HuH-7.5 (cell line): ENCODE results near the gene RBM4.
"Not testable (repeated sequence)": the region's sequence is repeated elsewhere in the genome, so short reads cannot be mapped to it uniquely, and the experiment has no call there.

ENCODE experiments used
- DNase-seq: peaks from one replicate; pipeline ENCODE4 v3.0.0; 2011; ENCODE audit warnings: low spot score

Gene RBM4

DNA sequence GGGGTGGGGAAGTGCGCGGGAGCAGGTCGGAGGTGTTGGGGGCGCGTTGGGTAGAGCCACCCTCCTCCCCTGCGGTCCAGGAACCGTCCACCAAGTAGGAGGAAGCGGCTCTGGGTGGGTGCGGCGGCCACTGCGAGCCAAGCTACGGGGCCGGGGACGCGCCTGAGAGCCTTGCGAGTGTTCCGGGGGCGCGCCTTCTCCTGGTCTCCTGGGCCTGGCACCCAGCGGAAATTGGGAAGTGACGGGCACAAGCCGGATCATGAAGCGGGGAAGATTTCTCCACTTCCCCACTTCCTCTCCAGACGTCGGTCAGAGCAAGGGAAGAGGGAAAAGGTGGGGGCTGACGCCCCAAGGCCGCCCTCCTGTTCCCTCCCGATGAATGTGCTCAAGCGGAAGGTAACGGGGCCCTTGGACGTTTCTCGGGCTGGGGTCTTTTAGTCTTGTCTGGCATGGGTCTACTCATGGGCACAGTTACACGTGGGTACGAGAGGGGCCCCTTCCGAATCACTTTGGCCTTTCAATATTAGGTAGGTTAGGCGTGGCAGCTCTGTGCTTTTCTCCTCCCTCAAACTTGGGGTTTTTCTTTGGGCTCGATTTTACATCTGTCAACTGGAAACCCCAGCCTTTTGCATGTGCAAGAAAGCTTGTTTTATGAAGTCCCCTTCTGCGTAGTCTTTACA lies 21.2 kb upstream of the RBM4 start:
- DNase-seq = no peak

DNA sequence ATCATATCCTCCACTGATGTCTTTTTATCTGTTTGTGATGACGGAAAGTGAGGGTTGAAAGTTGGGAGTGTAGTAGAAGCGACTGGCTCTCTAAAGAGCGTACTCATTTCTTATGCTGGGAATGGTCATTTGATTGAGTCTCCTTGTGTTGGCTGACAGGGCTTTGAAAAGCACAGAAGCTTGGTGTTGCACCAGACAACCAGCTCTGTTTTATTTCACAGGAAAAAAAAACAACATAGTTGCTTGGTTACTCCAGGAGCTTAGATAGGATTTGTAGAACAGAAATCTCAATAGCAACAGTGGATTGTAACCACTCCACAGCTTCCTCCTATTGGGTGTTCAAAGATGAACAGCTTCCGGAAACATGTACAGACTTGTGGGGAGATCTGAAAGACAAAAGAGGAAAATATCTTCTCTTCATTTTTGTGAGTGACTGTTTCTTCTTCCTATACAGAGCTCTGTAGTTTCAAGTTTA lies 19.4 kb upstream of the RBM4 start:
- no peak for DNase-seq

DNA sequence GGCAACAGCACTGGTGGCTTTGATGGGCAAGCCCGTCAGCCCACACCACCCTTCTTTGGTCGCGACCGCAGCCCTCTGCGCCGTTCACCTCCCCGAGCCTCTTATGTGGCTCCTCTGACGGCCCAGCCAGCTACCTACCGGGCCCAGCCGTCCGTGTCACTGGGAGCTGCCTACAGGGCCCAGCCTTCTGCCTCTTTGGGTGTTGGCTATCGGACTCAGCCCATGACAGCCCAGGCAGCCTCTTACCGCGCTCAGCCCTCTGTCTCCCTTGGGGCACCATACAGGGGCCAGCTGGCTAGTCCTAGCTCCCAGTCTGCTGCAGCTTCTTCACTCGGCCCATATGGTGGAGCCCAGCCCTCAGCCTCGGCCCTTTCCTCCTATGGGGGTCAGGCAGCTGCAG lies 14.1 kb upstream of the RBM4 start:
- no peak for DNase-seq

DNA sequence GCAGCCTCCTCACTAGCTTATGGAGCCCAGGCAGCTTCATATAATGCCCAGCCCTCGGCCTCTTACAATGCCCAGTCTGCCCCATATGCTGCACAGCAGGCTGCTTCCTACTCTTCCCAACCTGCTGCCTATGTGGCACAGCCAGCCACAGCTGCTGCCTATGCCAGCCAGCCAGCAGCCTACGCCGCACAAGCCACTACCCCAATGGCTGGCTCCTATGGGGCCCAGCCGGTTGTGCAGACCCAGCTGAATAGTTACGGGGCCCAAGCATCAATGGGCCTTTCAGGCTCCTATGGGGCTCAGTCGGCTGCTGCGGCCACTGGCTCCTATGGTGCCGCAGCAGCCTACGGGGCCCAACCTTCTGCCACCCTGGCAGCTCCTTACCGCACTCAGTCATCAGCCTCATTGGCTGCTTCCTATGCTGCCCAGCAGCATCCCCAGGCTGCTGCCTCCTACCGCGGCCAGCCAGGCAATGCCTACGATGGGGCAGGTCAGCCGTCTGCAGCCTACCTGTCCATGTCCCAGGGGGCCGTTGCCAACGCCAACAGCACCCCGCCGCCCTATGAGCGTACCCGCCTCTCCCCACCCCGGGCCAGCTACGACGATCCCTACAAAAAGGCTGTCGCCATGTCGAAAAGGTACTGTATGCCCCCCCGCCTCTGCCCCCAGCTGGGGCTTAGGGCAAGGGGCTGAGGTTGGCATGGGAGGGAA lies 13.3 kb upstream of the RBM4 start:
- no peak for DNase-seq

DNA sequence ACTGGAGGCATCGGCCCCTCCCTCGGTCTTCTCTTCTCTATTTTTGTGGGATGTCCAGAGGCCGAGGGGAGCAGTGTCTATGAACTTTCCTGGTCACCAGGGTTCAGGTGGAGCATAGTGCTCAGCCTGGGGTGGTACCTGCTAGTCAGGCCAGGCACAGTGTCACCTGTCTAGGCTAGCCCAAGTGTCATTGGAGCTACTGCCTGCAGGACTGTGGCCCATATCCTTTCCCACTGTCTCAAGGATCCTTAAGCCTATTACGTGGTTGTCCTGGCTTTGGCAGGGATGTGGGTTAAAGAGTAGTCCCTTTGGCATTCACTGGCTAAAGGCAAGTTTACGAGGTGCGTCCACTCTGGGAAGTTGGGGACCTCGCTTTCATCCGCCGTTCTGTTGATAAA lies 12.8 kb upstream of the RBM4 start:
- no peak for DNase-seq

DNA sequence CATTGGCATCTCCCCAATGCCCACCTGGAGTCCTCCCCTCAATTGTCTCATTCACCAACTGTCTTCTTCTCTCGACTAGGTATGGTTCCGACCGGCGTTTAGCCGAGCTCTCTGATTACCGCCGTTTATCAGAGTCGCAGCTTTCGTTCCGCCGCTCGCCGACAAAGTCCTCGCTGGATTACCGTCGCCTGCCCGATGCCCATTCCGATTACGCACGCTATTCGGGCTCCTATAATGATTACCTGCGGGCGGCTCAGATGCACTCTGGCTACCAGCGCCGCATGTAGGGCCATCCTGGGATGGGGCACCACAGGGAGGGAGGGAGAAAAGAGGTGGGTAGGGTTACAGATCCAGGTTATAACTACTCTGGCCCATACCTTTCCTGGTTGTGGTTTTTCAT lies 12.1 kb upstream of the RBM4 start:
- DNase-seq = no peak

DNA sequence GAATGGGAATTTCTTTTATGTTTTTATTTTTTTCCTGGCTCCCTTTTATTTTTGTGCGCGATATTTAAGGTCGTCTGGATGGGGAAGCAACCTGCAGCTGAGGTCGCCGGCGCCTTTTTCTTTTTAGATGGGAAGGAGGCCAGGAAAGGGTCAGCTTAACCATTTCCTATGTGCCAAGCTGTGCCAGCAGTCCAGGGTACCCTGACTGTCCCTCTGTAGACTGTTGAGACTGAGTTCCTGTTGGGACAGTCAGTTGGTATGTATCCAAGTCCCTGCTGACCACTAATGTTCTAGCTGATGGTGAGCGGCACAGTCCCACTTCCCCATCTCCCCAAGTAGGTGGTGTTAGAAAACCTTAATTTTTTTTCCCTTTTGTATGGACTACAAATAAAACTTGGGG lies 11.6 kb upstream of the RBM4 start:
- no peak for DNase-seq

DNA sequence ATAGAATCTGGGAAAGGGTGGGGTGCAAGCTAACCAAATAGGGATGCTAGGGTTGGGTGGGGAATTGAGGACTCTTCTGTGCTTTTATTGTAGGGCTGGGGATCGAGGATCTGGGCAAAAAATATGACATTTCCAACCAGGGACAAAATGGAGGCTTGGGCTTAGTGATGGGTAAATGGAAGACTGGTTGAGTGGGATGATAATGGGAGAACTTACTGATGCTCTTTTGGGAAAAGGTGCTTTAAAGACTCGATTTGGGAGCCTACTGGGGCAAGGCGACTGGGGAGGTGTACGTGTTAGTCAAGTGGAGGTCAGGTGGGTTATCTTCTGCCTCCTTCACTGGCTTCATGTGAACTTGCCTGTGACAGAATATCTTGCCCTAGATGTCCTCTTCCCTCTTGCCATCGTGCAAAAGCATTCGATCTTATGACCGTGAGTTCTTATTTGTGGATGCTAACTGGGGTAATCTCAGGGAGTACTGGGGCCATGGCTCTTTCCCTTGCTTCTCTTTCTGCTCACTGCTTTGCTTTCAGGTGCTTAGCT lies 10.4 kb upstream of the RBM4 start:
- no peak for DNase-seq

DNA sequence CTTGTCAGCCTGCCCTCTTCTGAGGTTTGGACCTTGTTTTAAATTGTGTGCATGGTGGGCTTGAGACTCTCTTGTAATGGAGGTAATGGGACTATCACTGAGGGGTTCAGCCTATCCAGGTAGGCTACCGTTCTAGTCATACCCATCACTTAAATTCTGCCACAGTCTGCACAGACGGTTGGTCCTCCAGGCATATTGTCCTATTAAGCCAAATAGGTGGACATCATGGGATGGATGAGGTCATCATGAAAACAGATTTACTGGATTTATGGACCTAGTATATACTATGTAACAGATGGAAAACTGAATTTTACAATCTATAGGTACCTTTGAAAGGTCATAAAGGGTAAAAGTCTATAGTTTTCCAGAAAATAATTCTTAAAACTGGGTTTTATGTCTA lies 9.1 kb upstream of the RBM4 start:
- DNase-seq = no peak

DNA sequence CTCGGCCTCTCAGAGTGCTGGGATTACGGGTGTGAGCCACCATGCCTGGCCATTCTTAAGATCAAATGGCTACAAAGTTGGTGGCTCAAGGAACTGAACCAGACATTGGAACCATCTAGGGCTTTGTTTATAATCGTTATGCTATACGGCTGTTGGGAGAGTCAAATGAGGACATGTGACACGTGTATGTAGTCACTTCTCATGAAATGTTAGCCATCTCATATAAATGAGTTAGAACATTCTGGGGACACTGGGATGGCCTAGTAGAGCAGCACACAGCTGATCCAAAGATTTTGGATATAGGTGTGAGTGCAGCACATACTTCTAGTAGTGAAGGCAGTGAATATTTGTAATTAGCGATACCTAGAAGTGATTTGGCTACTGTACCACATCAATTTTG lies 6.6 kb upstream of the RBM4 start:
- no peak for DNase-seq

DNA sequence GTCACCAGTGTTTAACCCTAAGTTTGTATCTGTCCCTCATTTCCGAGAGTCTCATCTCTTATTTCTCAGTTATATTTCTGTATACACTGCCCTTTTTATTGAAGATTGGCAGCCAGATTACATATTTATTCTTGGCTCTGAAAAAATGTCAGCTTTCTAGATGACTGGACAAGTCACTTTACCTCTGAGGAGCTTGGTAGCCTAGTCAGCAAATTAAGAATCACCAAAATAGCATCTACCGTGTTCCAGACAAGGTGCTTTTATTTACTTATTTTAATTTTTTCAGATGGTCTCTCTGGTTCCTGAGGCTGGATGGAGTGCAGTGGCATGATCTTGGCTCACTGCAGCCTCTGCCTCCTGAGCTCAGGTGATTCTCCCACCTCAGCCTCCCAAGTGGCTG lies 5.6 kb upstream of the RBM4 start:
- DNase-seq = no peak

DNA sequence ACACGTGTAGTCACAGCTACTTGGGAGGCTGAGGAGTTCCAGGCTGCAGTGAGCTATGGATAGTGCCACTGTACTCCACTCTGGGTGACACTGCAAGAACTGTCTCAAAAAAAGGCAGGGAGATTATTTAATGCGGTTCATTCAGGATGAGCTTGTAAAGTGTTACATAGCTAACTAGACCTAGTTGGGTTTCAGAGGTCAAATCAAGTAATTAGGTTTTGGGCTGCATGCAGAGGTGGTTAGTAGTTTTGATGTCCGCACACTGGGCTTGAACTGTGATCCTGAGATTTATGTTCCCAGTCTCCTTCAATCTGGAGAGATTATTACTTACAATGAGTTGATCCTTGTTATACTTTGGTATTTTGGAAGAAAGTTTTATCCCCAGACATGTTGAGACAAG lies 2.1 kb upstream of the RBM4 start:
- no peak for DNase-seq

DNA sequence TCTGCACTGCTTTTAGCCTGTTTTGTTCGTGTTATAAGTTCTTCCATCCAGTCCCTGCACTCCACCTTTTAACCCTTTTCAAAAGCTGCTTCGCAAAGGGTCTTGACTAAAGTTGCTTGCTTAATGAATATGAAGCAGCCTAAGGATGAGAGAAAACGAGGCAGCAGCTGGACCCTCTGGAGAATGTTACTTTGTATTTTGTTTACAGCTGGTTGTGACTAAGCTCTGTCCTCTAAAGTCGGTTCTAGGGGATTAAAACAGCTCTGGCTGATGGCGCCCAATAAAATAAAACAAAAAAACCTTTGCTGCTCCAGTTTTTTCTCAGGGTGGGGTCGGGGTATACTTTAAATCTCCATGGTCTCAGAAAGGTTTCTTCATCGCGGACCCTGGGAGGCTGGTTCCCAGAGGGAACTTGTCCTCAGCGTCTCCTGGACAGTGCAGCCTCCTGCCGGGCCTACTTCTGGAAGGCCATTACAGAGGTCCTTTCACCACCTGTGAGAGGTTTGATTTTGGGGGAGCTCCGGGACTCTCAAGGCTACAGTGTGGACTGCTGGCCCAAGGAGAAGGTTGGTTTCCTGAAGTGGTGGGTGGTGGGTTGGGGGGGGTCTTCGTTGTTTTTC lies 836 bp upstream of the RBM4 start:
- no peak for DNase-seq

DNA sequence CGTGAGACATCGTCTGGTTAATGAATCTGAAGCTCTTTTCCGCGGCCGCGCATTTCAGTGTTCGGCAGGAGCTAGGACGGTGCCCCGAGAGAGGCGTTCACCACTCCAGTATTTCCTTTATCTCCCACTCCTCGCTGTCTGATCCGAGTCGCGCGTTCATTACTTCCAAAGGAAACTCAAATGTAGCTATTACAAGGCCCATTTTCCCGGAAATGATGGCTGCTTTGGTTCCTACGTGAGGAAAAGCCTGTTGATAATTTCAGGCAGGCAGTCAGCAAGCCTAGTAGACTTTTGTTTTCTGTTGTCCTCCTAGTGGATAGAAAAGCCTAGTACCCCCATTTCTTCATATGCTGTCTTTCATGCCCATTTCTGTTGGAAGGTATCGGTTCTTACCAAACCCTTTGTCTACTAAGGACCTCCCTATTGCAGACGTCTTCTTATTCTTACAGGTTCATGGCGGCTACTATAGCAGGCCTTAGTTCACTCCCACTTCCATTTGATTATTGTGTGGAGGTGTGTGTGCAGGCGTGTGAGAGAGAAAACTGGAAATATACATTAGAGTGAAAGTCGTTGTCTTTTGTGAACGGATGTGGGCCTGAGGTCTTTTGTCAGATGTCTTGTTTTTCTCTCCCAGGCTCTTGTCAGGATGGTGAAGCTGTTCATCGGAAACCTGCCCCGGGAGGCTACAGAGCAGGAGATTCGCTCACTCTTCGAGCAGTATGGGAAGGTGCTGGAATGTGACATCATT lies 737 bp downstream of the RBM4 start:
- DNase-seq = no peak

DNA sequence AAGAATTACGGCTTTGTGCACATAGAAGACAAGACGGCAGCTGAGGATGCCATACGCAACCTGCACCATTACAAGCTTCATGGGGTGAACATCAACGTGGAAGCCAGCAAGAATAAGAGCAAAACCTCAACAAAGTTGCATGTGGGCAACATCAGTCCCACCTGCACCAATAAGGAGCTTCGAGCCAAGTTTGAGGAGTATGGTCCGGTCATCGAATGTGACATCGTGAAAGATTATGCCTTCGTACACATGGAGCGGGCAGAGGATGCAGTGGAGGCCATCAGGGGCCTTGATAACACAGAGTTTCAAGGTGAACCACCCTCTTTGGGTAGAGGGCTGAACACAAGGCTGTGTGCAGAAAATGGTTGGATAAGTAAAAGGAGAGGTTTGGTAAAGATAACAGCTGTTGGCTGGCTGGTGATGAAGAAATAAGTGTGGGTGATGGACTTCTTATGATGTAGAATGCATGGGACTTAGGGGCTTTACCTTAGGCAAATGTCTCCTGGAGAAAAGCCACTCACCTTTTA lies 1.4 kb downstream of the RBM4 start:
- not testable (repeated sequence) for DNase-seq

DNA sequence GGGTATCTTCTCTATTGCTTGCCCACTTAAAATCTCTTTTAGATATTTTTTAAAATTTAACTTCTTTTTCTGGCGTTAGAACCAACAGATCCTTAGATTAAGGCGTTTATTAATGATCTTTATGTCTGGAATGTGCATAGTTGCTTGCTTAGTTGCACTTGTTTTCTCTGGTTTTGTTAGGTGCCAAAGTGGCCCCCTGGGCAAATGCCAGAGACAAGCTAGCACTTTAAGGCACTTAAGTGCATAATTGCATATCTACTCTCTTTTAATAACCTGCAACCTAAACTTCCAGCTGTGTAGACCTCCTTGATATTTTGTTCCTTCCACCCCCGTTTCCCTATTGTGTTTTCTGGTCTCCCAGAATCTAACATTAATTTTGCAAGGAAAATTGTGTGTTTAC lies 3.3 kb downstream of the RBM4 start:
- no peak for DNase-seq

DNA sequence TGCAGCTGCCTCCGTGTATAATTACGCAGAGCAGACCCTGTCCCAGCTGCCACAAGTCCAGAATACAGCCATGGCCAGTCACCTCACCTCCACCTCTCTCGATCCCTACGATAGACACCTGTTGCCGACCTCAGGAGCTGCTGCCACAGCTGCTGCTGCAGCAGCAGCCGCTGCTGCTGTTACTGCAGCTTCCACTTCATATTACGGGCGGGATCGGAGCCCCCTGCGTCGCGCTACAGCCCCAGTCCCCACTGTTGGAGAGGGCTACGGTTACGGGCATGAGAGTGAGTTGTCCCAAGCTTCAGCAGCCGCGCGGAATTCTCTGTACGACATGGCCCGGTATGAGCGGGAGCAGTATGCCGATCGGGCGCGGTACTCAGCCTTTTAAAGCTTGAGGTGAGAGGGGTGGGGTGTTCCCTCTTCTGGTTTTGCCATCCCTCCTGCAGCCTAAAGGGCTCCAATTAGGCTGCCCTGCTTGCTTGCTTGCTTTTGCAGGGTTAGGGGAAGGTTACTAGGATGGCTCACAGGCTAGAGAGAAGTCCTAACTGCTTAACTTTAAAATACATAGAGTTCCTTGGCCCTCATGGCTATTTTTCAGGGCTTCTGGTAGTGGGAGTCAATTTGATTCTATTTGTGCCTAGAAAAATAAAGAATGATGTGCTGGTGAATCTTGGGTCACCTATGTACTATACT lies 5.4 kb downstream of the RBM4 start:
- no peak for DNase-seq

DNA sequence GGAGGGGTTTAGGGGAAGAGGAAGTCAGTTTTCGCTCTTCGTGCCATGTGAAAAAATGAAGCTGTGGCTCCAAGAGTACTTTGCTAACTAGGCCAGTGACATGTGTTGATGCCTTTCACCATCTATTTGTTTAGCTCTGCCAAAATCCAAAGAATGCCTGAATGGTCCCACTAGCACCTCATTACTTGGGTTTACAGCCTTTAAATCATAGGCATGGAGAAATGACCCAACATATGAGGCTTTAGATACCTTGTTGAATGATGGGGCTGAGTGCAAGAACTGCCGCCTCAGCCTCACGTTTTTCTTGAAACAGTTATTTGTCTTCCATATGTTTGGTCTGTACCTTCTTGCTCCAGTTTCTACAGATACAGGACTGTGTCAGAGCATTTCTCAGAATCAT lies 8.3 kb downstream of the RBM4 start:
- DNase-seq = no peak

DNA sequence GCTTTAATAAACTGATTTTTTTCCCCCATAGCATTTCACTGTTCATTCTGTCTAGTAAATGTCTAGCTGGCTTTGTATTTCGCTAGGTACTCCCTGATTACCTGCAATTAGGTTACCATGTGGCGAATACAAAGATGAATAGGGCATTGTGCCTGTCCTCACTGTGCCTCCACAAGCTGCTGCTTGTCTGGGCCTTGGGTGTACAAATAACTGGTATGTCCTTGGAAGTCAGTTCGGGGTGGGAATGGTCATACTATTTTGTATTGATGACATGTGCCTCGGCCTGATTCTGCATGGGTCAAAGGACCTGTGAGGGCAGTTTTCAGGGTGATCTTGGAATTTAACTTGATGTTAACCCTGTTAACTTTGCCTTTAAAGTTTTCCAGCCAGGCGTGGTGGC lies 11.4 kb downstream of the RBM4 start:
- no peak for DNase-seq

DNA sequence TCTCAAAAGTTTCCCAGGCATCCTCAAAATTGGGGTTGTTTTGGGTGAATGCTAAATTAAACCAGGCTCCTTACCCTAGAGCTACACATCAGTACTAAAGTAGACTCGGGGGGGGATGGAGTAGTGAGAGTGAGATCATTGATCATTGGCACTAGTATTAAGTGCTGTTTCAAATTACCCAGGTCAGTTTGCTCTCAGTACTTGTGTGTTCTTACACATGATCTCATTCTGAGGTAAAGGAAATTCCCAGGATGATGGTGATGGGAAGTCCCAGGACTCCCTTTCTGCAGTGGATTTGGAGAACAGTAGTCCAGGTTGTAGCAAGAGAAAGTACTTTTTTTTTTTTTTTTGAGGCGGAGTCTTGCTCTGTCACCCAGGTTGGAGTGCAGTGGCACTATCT lies 12.5 kb downstream of the RBM4 start:
- no peak for DNase-seq

DNA sequence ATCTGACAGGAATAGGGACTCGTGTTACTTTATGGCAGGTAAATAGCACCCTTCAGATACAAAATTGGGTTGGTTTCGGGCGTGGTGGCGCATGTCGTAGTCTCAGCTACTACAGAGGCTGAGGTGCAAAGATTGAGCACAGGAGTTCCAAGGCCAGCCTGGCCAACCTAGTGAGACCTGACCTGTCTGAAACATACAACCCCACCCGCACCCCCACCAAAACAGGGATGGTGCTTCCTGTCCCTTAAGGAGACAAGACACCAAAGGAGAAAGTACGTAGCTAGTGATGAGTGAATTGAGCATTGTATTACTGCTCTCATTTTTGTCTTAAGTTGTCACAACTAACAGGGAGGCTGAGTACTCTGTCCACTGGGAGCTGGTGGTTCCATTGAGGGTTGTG lies 14.1 kb downstream of the RBM4 start:
- no peak for DNase-seq

DNA sequence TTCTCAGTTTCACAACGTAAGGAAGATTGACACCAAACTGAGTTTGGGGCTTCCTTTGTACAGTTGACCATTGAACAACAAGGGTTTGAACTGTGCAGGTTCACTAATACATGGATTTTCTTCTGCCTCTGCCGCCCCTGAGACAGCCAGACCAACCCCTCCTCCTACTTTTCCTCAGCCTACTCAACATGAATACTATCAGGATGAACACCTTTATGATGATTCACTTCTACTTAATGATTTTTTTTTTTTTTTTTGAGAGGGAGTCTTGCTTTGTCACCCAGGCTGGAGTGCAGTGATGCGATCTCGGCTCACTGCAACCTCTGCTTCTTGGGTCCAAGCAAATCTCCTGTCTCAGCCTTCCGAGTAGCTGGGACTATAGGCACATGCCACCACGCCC lies 14.6 kb downstream of the RBM4 start:
- no peak for DNase-seq
